AG09319 (cell line): ENCODE data around the gene BSG.

Source experiments
- DNase-seq: peaks from one replicate; pipeline ENCODE4 v3.0.0-alpha.2; 2010; ENCODE audit warnings: low read depth; ENCODE audit errors: extremely low read depth
- TF ChIP-seq, protein P1 (sequence below): IDR thresholded peaks from 2 replicates; pipeline ENCODE4 v1.5.1; 2011; ENCODE audit warnings: low read depth, mild to moderate bottlenecking, inconsistent platforms, low read length, moderate library complexity

The BSG gene

GRCh38 chr19:536031-536880 is 36.1 kb upstream of the BSG start:
- DNase-seq, result no peak
- TF ChIP-seq, protein P1, sequence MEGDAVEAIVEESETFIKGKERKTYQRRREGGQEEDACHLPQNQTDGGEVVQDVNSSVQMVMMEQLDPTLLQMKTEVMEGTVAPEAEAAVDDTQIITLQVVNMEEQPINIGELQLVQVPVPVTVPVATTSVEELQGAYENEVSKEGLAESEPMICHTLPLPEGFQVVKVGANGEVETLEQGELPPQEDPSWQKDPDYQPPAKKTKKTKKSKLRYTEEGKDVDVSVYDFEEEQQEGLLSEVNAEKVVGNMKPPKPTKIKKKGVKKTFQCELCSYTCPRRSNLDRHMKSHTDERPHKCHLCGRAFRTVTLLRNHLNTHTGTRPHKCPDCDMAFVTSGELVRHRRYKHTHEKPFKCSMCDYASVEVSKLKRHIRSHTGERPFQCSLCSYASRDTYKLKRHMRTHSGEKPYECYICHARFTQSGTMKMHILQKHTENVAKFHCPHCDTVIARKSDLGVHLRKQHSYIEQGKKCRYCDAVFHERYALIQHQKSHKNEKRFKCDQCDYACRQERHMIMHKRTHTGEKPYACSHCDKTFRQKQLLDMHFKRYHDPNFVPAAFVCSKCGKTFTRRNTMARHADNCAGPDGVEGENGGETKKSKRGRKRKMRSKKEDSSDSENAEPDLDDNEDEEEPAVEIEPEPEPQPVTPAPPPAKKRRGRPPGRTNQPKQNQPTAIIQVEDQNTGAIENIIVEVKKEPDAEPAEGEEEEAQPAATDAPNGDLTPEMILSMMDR, result no peak

- TF ChIP-seq, protein P1, result no peak
- DNase-seq, result no peak
Measured at GRCh38 chr19:536881-537404, 35.5 kb upstream of the BSG start.

- no peak for DNase-seq
- TF ChIP-seq, protein P1, result no peak
Measured at GRCh38 chr19:538641-539428, 33.6 kb upstream of the BSG start.

DNA sequence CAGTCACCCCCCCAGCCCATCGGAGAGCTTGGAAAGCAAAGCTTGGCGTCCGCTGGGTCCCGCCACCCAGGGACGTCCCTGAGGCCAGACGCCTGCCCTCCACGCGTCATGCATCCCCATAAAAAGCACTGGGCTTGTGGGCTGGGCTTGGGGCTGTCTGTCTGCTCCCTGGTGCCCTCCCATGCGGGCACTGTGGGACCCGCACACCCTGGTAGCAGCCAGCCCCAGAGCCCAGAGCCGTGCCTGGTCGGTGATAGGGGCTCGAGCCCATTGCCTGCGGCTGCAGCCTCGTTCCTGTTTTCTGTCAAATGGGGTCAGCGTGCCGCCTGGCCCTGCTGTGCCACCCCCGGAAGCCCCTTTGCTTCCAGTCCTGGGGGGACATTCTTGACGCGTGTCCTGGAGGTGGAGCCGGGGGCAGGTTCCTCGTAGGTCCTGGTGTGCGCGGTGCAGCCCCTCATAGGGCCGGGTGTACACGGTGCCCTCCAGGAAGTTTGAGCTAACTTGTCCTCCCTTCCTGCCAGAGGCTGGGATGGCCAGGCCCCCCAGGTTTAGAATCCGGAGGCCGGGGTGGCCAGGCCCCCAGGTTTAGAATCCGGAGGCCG is 32.9 kb upstream of the BSG start:
- TF ChIP-seq, protein P1, result no peak
- no peak for DNase-seq

- TF ChIP-seq, protein P1, result no peak
- DNase-seq, result no peak
Measured at GRCh38 chr19:540867-541637, 31.3 kb upstream of the BSG start.

DNA sequence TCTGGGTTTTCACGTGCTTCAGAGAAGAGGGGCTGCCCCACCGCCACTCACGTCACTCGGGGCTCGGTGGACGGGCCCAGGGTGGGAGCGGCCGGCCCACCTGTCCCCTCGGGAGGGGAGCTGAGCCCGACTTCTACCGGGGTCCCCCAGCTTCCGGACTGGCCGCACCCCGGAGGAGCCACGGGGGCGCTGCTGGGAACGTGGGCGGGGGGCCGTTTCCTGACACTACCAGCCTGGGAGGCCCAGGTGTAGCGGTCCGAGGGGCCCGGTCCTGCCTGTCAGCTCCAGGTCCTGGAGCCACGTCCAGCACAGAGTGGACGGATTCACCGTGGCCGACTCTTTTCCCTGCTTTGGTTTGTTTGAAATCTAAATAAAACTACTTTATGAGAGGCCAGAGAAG is 30.7 kb upstream of the BSG start:
- no peak for DNase-seq

More for the DNA sequence above, 30.7 kb upstream of the BSG start:
- TF ChIP-seq, protein P1, result no peak
